ENCODE results near the gene GBGT1. TPM values are rescaled to one million over a fixed set of nuclear protein-coding genes. Genes with fewer than 3 reads are reported as not detected.
A peak's percentile ranks its signal among the peaks of the same experiment; 100 is the strongest.

Gene GBGT1
- total RNA-seq, 1 experiment from 2014 or later = not detected

- Mint-ChIP-seq H3K4me3 (ENCODE audit: low read depth, unreplicated experiment) (no peak overlapping the region), H3K27ac (ENCODE audit: unreplicated experiment) (no peak overlapping the region), H3K36me3 (ENCODE audit: insufficient read depth, unreplicated experiment) (peaks cover 17% of the 10 kb centered on the region), H3K27me3 (ENCODE audit: unreplicated experiment) (no peaks in the 10 kb centered on the region), H3K4me1 (ENCODE audit: low read depth, unreplicated experiment) (peaks cover 23% of the 10 kb centered on the region), H3K9me3 (ENCODE audit: low read depth, unreplicated experiment) (no peaks in the 10 kb centered on the region)
- CTCF ChIA-PET = no interaction called here
- intact Hi-C loops (cut with micrococcal nuclease; ENCODE audit: unreplicated experiment) = no loop called here
- DNase-seq = peak; percentile 36
- no TSS peak for BruUV-seq (replicated peaks)
- TF ChIP-seq, protein P1, sequence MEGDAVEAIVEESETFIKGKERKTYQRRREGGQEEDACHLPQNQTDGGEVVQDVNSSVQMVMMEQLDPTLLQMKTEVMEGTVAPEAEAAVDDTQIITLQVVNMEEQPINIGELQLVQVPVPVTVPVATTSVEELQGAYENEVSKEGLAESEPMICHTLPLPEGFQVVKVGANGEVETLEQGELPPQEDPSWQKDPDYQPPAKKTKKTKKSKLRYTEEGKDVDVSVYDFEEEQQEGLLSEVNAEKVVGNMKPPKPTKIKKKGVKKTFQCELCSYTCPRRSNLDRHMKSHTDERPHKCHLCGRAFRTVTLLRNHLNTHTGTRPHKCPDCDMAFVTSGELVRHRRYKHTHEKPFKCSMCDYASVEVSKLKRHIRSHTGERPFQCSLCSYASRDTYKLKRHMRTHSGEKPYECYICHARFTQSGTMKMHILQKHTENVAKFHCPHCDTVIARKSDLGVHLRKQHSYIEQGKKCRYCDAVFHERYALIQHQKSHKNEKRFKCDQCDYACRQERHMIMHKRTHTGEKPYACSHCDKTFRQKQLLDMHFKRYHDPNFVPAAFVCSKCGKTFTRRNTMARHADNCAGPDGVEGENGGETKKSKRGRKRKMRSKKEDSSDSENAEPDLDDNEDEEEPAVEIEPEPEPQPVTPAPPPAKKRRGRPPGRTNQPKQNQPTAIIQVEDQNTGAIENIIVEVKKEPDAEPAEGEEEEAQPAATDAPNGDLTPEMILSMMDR (IDR thresholded peaks at IDR 0.05; ENCODE audit: unreplicated experiment) = no peak
These were observed 34.5 kb downstream of the GBGT1 start for GRCh38 chr9:133129001-133129795.

DNA sequence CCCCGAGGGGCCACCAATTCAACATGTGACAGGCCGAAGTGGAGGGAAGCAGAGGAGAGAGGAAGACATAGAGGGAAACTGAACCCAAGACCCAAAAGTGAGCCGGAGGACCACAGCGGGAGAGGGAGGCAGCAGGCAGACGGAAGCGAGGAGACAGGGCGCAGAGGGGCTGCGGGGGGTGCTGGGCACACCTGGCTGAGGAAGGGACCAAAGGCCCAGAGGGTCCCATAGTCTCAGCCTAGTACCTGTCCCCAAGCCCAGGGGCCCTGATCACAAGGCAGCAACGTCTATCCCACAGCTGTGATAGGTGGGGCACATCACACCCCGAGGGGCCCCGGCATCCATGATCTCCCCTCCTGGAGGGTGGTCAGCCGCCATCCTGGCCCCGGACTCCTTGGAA lies 35.6 kb downstream of the GBGT1 start:
- Mint-ChIP-seq H3K36me3 (ENCODE audit: insufficient read depth, unreplicated experiment) (peaks cover 8% of the 10 kb centered on the region), H3K4me1 (ENCODE audit: low read depth, unreplicated experiment) (peaks cover 25% of the 10 kb centered on the region), H3K27ac (ENCODE audit: unreplicated experiment) (peak overlapping the region; percentile 66), H3K27me3 (ENCODE audit: unreplicated experiment) (no peaks in the 10 kb centered on the region), H3K4me3 (ENCODE audit: low read depth, unreplicated experiment) (peak overlapping the region; percentile 15), H3K9me3 (ENCODE audit: low read depth, unreplicated experiment) (no peaks in the 10 kb centered on the region)
- intact Hi-C loops (cut with micrococcal nuclease; ENCODE audit: unreplicated experiment) = no loop called here
- TF ChIP-seq, protein P1 (IDR thresholded peaks at IDR 0.05; ENCODE audit: unreplicated experiment) = no peak
- BruUV-seq (replicated peaks) = no TSS peak
- CTCF ChIA-PET = interaction anchor here (1.6 kb wide), 1 partner anchor 16 kb away, joined by 6 read pairs; no protein-coding TSS in a partner anchor
- DNase-seq = no peak

DNA sequence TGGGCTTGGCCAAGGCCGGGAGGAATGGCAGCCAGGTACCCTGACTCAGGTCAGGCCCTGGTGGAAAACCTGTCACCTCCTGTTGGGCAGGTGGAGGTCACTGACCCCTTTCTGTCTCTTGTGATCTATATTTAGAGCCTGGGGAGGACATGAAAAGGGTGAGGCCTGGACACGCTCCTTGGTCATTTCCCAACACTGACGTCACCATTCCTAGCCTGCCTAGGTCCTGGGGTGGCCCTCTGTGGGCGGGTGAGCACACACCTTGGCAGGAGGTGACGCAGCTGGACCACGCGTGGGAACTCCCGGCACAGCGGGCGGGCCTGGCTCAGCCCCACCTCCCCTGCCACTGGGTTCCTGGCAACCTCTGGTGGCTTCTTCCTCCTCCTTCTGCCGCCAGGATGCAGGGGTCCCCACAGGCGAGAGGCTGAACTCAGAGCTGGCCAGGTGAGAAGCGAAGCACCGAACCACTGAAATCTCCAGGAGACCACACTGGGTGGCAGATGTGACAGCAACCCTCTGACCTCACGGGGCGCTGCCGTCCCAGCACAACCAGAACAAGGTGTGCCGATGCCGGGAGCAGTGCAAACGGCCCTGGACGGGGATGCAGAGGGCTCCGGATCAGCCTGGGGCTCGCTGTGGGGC lies 36.3 kb downstream of the GBGT1 start:
- TF ChIP-seq, protein P1 (IDR thresholded peaks at IDR 0.05; ENCODE audit: unreplicated experiment) = no peak
- Mint-ChIP-seq H3K9me3 (ENCODE audit: low read depth, unreplicated experiment) (no peaks in the 10 kb centered on the region), H3K36me3 (ENCODE audit: insufficient read depth, unreplicated experiment) (peaks cover 8% of the 10 kb centered on the region), H3K27ac (ENCODE audit: unreplicated experiment) (peak overlapping the region; percentile 66), H3K27me3 (ENCODE audit: unreplicated experiment) (no peaks in the 10 kb centered on the region), H3K4me3 (ENCODE audit: low read depth, unreplicated experiment) (peak overlapping the region; percentile 15), H3K4me1 (ENCODE audit: low read depth, unreplicated experiment) (peaks cover 25% of the 10 kb centered on the region)
- CTCF ChIA-PET = interaction anchor here (1.6 kb wide), 1 partner anchor 17 kb away, joined by 6 read pairs; no protein-coding TSS in a partner anchor
- peak; percentile 59 for DNase-seq
- intact Hi-C loops (cut with micrococcal nuclease; ENCODE audit: unreplicated experiment) = no loop called here
- no TSS peak for BruUV-seq (replicated peaks)

DNA sequence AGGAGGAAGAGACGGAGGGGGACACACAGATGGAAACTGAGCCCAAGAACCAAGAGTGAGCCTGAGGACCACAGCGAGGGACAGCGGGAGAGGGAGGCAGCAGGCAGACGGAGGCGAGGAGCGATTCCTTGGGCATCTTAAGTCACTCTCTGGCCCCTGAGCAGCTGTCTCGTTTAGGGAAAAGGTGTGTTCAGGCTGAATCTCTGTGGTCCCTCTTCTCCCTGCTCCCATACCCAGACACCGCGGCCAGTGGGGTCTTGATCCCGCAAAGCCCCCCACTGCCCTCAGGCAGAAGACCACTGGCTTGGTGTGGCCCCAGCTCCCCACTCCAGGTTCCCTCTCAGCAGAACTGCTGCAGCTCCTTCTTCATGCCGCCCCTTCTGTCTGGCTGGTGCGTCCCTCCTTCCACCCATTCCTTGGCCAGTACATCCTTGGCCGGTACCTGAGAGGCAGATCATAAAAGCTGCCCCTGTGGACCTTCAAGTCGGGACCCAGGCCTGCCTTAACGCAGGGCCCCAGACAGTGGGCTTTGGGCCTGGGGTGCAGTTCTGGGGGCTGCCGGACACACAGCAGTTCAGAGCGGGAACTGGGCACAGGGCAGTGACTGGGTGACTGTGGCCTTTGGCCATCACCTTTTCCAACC lies 36.9 kb downstream of the GBGT1 start:
- H3K4me1 Mint-ChIP-seq (ENCODE audit: low read depth, unreplicated experiment) = peaks cover 25% of the 10 kb centered on the region
- no peak overlapping the region for H3K4me3 Mint-ChIP-seq (ENCODE audit: low read depth, unreplicated experiment)
- peak overlapping the region; percentile 66 for H3K27ac Mint-ChIP-seq (ENCODE audit: unreplicated experiment)
- DNase-seq = no peak
- H3K36me3 Mint-ChIP-seq (ENCODE audit: insufficient read depth, unreplicated experiment) = peaks cover 9% of the 10 kb centered on the region
- no peaks in the 10 kb centered on the region for H3K27me3 Mint-ChIP-seq (ENCODE audit: unreplicated experiment)
- H3K9me3 Mint-ChIP-seq (ENCODE audit: low read depth, unreplicated experiment) = no peaks in the 10 kb centered on the region
- TF ChIP-seq, protein P1 (IDR thresholded peaks at IDR 0.05; ENCODE audit: unreplicated experiment) = no peak
- BruUV-seq (replicated peaks) = no TSS peak
- CTCF ChIA-PET = interaction anchor here (0.7 to 1.6 kb wide), 2 partner anchors 8 to 18 kb away, joined by 6 read pairs; no protein-coding TSS in a partner anchor
- intact Hi-C loops (cut with micrococcal nuclease; ENCODE audit: unreplicated experiment) = no loop called here

All from Calu3 (cell line).